ENCODE measurements around the gene TMEM259.

The TMEM259 gene

GRCh38 chr19:960020-960419 lies 60.9 kb downstream of the TMEM259 start:
- TF ChIP-seq CTCF (conservative IDR thresholded peaks at IDR 0.05; ENCODE audit: low read length) = no peak
- DNase-seq (ENCODE audit: low read depth) = no peak
- H3K4me3 ChIP-seq (ENCODE audit: low read length) = no peak overlapping the region

Data from AG10803 (cell line).